Fibroblast of mammary gland (primary cell): ENCODE measurements around the gene ENOPH1.
"Not testable (repeated sequence)": the region's sequence is repeated elsewhere in the genome, so short reads cannot be mapped to it uniquely, and the experiment has no call there.

Experiments
- DNase-seq: peaks from one replicate; pipeline ENCODE4 v3.0.0-alpha.2; 2010; ENCODE audit warnings: low read depth
- H3K4me3 ChIP-seq: 2 replicates; pipeline ENCODE4 v1.5.1; 2011; ENCODE audit warnings: low read depth, mild to moderate bottlenecking, low read length, moderate library complexity; ENCODE audit not compliant: control insufficient read depth
- CTCF ChIP-seq: conservative IDR thresholded peaks from 2 replicates; pipeline ENCODE4 v1.5.1; 2011; ENCODE audit warnings: low read depth, low read length, inconsistent platforms; ENCODE audit not compliant: control insufficient read depth, insufficient read depth

The ENOPH1 gene

GRCh38 chr4:82430193-82430963, at the start of gene ENOPH1, which contains the start of gene HNRNPDL:
Gene ENOPH1, plus strand, starts transcription at chr4:82430590. Its CDS starts 240 bp downstream, at chr4:82430830.
Gene HNRNPDL, minus strand, starts transcription at chr4:82430462. Its CDS starts 772 bp downstream, at chr4:82429690.
- peak within 1 kb of the TSS; percentile 100 for H3K4me3 ChIP-seq
- peak; percentile 94 for DNase-seq
- TF ChIP-seq CTCF = no peak

GRCh38 chr4:82380831-82381230, 49.6 kb upstream of the ENOPH1 start:
- no peak for TF ChIP-seq CTCF

GRCh38 chr4:82381235-82381634, 49.2 kb upstream of the ENOPH1 start:
- no peak for TF ChIP-seq CTCF
- no peak overlapping the region for H3K4me3 ChIP-seq
- DNase-seq = no peak

More at GRCh38 chr4:82380831-82381230, 49.6 kb upstream of the ENOPH1 start:
- no peak for DNase-seq
- H3K4me3 ChIP-seq = no peak overlapping the region

- DNase-seq = peak; percentile 30
- H3K4me3 ChIP-seq = no peak overlapping the region
- TF ChIP-seq CTCF = no peak
Observed at GRCh38 chr4:82381661-82382296, 48.6 kb upstream of the ENOPH1 start.

GRCh38 chr4:82382751-82383150, 47.6 kb upstream of the ENOPH1 start:
- no peak overlapping the region for H3K4me3 ChIP-seq
- TF ChIP-seq CTCF = no peak
- no peak for DNase-seq

GRCh38 chr4:82386312-82386711, 44.1 kb upstream of the ENOPH1 start:
- not testable (repeated sequence) for DNase-seq, H3K4me3 ChIP-seq

- DNase-seq = no peak
- no peak for TF ChIP-seq CTCF
- no peak overlapping the region for H3K4me3 ChIP-seq
Observed at GRCh38 chr4:82388405-82388804, 42.0 kb upstream of the ENOPH1 start.

- DNase-seq, H3K4me3 ChIP-seq: not testable (repeated sequence)
Observed at GRCh38 chr4:82390061-82390460, 40.3 kb upstream of the ENOPH1 start.
